Stimulated activated CD8-positive, alpha-beta memory T cell treated with anti-CD3 and anti-CD28 coated beads, Interleukin-2, amount 100 ng/mL, for 48 hours (primary cell): Measurements from ENCODE around the gene SYCE3.

Experiments used
- DNase-seq, 2 donors: peaks; one replicate each; pipeline ENCODE4 v3.0.0-alpha.2; 2020; ENCODE audit warnings: low read depth in 2 of 2

SYCE3 gene

DNA sequence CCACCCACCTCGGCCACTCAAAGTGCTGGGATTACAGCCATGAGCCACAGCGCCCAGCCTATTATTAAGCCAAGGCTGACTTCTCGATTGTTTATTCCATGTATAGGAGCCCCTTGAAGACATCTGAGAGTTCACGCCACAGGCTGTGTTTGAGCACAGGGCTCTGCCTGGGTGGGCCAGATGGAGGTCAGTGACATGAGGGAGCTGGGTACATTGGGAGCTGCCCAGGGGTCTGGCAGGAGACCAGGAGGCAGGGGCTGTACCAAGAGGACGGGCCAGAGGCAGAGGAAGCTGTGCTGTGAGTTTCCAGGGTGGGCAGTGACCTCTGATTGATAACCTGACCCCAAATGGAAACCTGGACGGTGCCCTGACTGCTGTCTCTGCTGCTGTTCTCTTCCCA, 60.6 kb downstream of the SYCE3 start:
- DNase-seq = no peak
